OCI-LY7 (cell line): ENCODE results near the gene BTBD7. TPM values are rescaled to one million over a fixed set of nuclear protein-coding genes. Genes with fewer than 3 reads are reported as not detected.

Experiments
- BruUV-seq: library from RNA; stranded (reverse); fragments of 400-500 nt; replicated peaks from 2 replicates; lab custom pipeline; 2021; lab: Mats Ljungman, UMichigan
- CTCF ChIA-PET: fragments of 300-600 bp; sonication (Branson Sonifier 250); formaldehyde crosslinking; loops from one replicate; lab custom pipeline; 2022; ENCODE audit warnings: antibody characterized with exemption; ENCODE audit not compliant: unreplicated experiment; lab: Charles Lee
- POLR2A ChIA-PET: fragments of 300-600 bp; sonication (Branson Sonifier 250); formaldehyde crosslinking; loops from one replicate; lab custom pipeline; 2022; ENCODE audit warnings: antibody characterized with exemption; lab: Charles Lee
- DNase-seq: peaks from one replicate; pipeline ENCODE4 v3.0.0-alpha.2; 2015; ENCODE audit warnings: low spot score
- H2AFZ ChIP-seq: fragments of 200-600 bp; sonication (generic), shearing (Covaris generic); 2 replicates; pipeline ENCODE4 v1.6.1; 2014; ENCODE audit warnings: mild to moderate bottlenecking, antibody characterized with exemption, low read length, moderate library complexity
- H3K27ac ChIP-seq: fragments of 200-600 bp; sonication (generic); 2 replicates; pipeline ENCODE4 v1.5.1; 2014; ENCODE audit warnings: mixed run types, low read depth, mild to moderate bottlenecking, moderate library complexity, low read length, inconsistent platforms; ENCODE audit not compliant: poor library complexity, severe bottlenecking
- H3K36me3 ChIP-seq: fragments of 200-600 bp; sonication (generic); 2 replicates; pipeline ENCODE4 v1.6.1; 2014; ENCODE audit warnings: mild to moderate bottlenecking, antibody characterized with exemption, low read length, moderate library complexity, mixed read lengths; ENCODE audit not compliant: insufficient read depth
- H3K4me1 ChIP-seq: fragments of 200-600 bp; sonication (generic); 2 replicates; pipeline ENCODE4 v1.5.1; 2014; ENCODE audit warnings: mild to moderate bottlenecking, low read length; ENCODE audit not compliant: insufficient read depth, poor library complexity, severe bottlenecking
- H3K4me2 ChIP-seq: fragments of 200-600 bp; sonication (generic); 2 replicates; pipeline ENCODE4 v1.6.1; 2014; ENCODE audit warnings: mild to moderate bottlenecking, low read length
- H3K4me3 ChIP-seq: fragments of 200-600 bp; sonication (generic); 2 replicates; pipeline ENCODE4 v1.5.1; 2014; ENCODE audit warnings: mild to moderate bottlenecking, low read depth, low read length; ENCODE audit not compliant: poor library complexity, severe bottlenecking
- H3K79me2 ChIP-seq: fragments of 200-600 bp; sonication (generic); 2 replicates; pipeline ENCODE4 v1.6.1; 2016; ENCODE audit warnings: low read depth, mild to moderate bottlenecking, low read length, moderate library complexity, mixed read lengths; ENCODE audit not compliant: insufficient read depth
- H3K9me2 ChIP-seq: fragments of 200-600 bp; sonication (generic); 2 replicates; pipeline ENCODE4 v1.6.1; 2016; ENCODE audit warnings: mild to moderate bottlenecking, low read length, mixed read lengths; ENCODE audit not compliant: insufficient read depth
- H3K9me3 ChIP-seq: fragments of 200-600 bp; sonication (generic); 2 replicates; pipeline ENCODE4 v1.6.1; 2014; ENCODE audit warnings: mild to moderate bottlenecking, mixed run types, low read length, mixed read lengths
- H4K20me1 ChIP-seq: fragments of 200-600 bp; sonication (generic); 2 replicates; pipeline ENCODE4 v1.6.1; 2014; ENCODE audit warnings: mild to moderate bottlenecking, antibody characterized with exemption, low read length, moderate library complexity, mixed read lengths; ENCODE audit not compliant: insufficient read depth
- CTCF ChIP-seq: fragments of 200-600 bp; sonication (generic); conservative IDR thresholded peaks from 2 replicates; pipeline ENCODE4 v1.5.1; 2014; ENCODE audit warnings: mild to moderate bottlenecking, antibody characterized with exemption, low read length, moderate library complexity, mixed read lengths
- EZH2phosphoT487 ChIP-seq: fragments of 200-600 bp; sonication (generic); IDR thresholded peaks from 2 replicates; pipeline ENCODE4 v1.6.1; 2018; ENCODE audit warnings: low read depth, borderline replicate concordance, mild to moderate bottlenecking, mixed run types, antibody characterized with exemption, low read length, moderate library complexity, mixed read lengths
- intact Hi-C: fragments of 100-400 bp; cut with micrococcal nuclease; formaldehyde crosslinking; loops from one replicate; pipeline ENCODE4 v1.10.0; 2022; ENCODE audit not compliant: unreplicated experiment
- total RNA-seq, 2 experiments: library from RNA; depleted of rRNA in 1 of 2; stranded (reverse); fragments of >200 nt in 1 of 2; shearing (Covaris generic) in 1 of 2; gene quantifications; 2 replicates each; pipeline ENCODE4 v1.2.3, GENCODE V29; 2014 to 2022

The BTBD7 gene
- total RNA-seq, 2 experiments from 2014 or later = 9.7 to 19.6 TPM

- ChIA-PET CTCF (no interaction called here), POLR2A (no interaction called here)
- TF ChIP-seq CTCF = no peak
- TF ChIP-seq EZH2phosphoT487 = no peak
- Histone ChIP-seq H3K4me1 (peaks cover 11% of the 10 kb centered on the region), H3K4me3 (no peak overlapping the region), H3K36me3 (peaks cover 34% of the 10 kb centered on the region), H2AFZ (no peak overlapping the region), H4K20me1 (no peaks in the 10 kb centered on the region), H3K79me2 (peaks cover 43% of the 10 kb centered on the region), H3K9me2 (no peaks in the 10 kb centered on the region), H3K9me3 (no peaks in the 10 kb centered on the region), H3K4me2 (no peak overlapping the region), H3K27ac (no peak overlapping the region)
- no TSS peak for BruUV-seq
- intact Hi-C loops = no loop called here
- DNase-seq = no peak
These were observed 13.9 kb downstream of the BTBD7 start for GRCh38 chr14:93318927-93319326.

GRCh38 chr14:93317875-93318807 lies 14.7 kb downstream of the BTBD7 start:
- POLR2A ChIA-PET = interaction anchor here (0.9 to 1.3 kb wide), 3 partner anchors 22 to 26 kb away, joined by 3 to 6 read pairs (median 3); no protein-coding TSS in a partner anchor
- no peak overlapping the region for H3K4me2 ChIP-seq

More at GRCh38 chr14:93317875-93318807, 14.7 kb downstream of the BTBD7 start:
- no peak for TF ChIP-seq CTCF
- no peak for TF ChIP-seq EZH2phosphoT487
- no peaks in the 10 kb centered on the region for H3K9me2 ChIP-seq
- no peak for DNase-seq
- no peak overlapping the region for H3K27ac ChIP-seq
- no TSS peak for BruUV-seq
- no peak overlapping the region for H2AFZ ChIP-seq
- intact Hi-C loops = no loop called here
- no peak overlapping the region for H3K4me3 ChIP-seq
- CTCF ChIA-PET = no interaction called here
- peaks cover 37% of the 10 kb centered on the region for H3K79me2 ChIP-seq
- H3K36me3 ChIP-seq = peaks cover 26% of the 10 kb centered on the region
- H3K4me1 ChIP-seq = peaks cover 11% of the 10 kb centered on the region
- no peaks in the 10 kb centered on the region for H3K9me3 ChIP-seq
- no peaks in the 10 kb centered on the region for H4K20me1 ChIP-seq
